ENCODE results near the gene NRF1.
"Not testable (repeated sequence)": the region's sequence is repeated elsewhere in the genome, so short reads cannot be mapped to it uniquely, and the experiment has no call there.

Gene NRF1

DNA sequence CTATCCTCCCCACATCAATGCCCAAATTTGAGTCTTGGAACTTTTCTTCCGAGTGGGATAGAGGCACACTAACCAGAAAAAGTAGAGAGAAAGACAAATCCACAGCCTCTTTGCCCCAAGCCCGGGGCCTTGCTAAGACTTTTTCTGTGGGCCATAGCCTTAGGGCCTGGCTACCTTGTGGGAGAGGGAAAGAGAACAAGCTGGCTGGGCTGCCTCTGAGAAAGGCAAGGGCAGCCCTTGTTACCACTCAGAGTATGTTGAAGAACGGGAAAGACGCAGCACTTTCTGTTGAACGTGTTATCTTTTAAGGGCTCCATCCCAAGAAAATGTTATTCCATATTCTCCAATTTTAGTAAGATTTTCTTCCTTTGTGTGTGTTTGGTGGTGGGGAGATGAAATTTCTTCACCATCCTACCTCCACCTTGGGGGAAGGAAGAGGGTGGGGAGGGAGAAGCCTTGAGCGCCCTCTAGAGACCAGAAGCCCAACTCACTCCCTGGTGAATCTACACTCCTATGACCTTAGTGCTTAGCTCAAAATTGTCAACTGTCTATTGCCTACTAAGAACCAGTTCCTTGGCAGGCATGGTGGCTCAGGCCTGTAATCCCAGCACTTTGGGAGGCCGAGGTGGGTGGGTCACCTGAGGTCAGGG is 3.9 kb upstream of the NRF1 start:
- ATAC-seq (no peak), DNase-seq (peak; percentile 47)

GRCh38 chr7:129609666-129610065 is 1.9 kb upstream of the NRF1 start:
- DNase-seq (no peak), ATAC-seq (no peak)

GRCh38 chr7:129610709-129611245 is 743 bp upstream of the NRF1 start:
- ATAC-seq (no peak), DNase-seq (peak; percentile 24)

- ATAC-seq (peak; percentile 2), DNase-seq (peak; percentile 51)
These were observed 844 bp downstream of the NRF1 start for GRCh38 chr7:129612112-129613015.

GRCh38 chr7:129613016-129613337 is 1.5 kb downstream of the NRF1 start:
- no peak for DNase-seq
- ATAC-seq, result no peak

DNA sequence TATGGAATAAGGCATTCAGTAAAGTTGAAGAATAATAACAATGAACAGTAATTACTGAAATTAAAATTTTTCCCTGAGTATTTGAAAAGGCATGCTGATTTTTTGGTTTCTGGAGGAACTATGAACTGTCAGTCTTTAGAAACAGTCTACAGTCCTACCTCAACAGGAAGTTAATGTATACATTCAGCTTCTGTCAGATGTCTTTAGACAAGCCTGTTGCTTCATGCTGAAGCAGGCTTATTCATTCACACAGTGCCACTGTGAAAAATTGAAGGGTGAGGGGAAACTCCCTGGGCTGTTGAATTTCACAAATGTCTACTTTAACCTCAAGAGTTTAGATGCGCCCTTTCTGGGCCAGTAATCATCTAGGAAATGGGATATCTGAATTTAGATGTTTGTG is 3.5 kb downstream of the NRF1 start:
- DNase-seq (peak; percentile 22), ATAC-seq (peak; percentile 50)

DNA sequence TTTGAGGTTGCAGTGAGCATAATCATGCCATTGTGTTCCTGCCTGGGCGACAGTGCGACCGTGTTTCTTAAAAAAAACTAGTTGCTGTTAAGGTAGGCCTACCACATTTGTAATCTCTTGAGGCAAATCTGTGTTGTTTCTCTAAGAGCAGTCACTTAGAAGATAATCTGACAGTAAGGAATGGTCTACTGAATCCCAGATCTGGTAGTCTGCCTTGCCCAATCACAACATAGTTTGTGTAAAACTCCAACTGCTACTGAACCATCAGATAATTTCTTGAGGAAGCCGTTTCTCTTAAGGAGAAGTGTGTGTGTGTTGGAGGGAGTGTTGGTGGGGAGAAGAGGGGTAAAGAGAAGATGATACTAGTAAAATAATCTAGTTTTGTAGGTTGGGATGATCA is 5.0 kb downstream of the NRF1 start:
- DNase-seq, result no peak
- no peak for ATAC-seq

- DNase-seq (no peak), ATAC-seq (no peak)
These were observed 5.7 kb downstream of the NRF1 start for GRCh38 chr7:129617178-129617577.

DNA sequence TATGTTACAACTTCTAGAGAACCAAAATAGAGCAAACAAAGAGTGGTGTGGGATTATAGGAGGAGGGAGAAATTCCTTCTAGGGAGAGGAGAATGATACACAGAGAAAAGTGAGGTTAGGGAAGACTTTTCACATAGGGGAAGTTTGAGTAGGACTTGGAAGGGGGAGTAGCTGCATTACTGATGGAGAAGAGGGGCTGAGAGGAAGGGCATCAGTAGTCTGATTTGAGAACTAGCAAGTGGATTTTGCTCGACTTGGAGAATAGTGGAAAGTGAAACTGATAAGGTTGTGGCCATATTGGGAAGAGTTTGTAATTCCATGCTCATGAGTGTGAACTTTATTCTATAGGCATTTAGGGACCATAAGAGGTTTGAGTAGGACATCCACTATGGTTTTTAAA is 6.1 kb downstream of the NRF1 start:
- no peak for ATAC-seq
- DNase-seq, result no peak

DNA sequence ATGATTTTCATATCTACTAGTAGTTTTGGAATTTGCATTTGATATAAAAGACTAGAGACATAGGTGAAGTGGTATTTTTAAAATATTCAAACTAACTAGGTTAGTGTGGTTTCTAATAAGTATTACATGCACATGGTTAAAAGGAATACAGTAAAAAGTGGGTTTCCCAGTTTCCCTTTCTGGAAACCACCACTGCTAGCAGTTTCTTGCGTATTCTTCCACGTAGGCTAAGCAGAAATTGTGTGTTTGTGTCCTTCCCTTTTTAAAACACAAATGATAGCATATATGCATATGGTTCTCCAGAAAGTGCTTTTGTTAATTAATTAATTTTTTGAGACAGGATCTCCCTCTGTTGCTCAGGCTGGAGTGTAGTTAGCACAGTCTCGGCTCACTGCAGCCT is 15.4 kb downstream of the NRF1 start:
- ATAC-seq, result no peak
- DNase-seq, result no peak

- no peak for ATAC-seq
- DNase-seq, result no peak
These were observed 18.8 kb downstream of the NRF1 start for GRCh38 chr7:129630341-129630740.

- no peak for DNase-seq
- ATAC-seq, result no peak
These were observed 23.0 kb downstream of the NRF1 start for GRCh38 chr7:129634361-129635034.

DNA sequence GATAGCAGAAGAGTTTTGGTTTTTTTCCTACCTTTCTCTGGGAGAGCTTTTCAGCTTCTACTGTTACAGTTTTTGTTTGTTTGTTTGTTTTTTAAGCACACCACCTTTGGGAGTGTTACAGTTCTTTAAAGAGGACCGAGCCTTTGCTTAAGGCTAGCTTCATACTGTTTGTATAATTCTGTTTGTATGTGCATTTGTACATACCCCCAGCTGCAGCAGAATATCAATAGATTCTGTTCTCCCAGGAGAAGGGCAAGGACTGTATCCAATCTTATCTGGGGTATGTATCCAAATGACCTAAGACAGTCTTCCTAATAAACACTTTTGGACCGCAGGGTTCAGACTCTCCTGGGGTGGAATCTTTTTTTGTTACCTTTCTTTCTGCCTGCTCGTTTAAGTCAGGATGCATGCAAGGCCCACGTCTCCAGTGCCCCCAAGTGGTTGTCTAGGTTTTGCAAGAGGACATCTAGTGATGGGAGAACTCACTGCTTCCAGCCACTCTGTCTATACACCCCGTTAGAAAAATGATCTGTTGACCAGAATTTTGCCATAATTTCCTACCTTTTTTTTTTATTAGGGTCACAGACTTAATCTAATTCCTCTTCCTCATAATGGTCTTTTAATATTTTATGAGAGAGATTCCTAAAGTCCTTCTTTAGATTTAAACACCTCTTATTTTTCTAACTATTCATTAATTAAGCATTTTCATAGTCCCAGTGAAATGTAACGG is 23.9 kb downstream of the NRF1 start:
- peak; percentile 90 for ATAC-seq

GRCh38 chr7:129636030-129636550 is 24.6 kb downstream of the NRF1 start:
- not testable (repeated sequence) for ATAC-seq, DNase-seq

More for the DNA sequence above, 23.9 kb downstream of the NRF1 start:
- peak; percentile 65 for DNase-seq

DNA sequence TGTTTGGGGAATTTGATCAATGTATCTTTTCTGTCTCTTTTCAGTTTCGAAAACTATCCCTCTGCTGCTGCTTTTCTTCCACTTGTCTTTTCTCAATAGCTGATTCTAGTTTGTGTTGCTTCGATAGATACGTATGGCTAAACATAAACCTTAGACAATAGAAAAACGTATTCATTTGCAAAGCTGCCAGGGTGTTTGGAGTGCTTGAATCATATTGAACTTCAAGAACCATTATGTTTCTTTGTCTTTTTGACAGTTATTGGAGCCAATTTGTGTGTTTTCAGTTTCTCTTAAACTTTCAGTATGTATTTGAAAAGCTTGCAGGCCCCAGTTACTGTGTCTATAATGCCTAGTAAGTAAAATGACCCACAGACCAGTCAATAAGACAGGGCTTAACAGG is 25.1 kb downstream of the NRF1 start:
- DNase-seq, result no peak
- ATAC-seq, result no peak

GRCh38 chr7:129640400-129640799 is 28.9 kb downstream of the NRF1 start:
- no peak for DNase-seq
- ATAC-seq, result no peak

DNA sequence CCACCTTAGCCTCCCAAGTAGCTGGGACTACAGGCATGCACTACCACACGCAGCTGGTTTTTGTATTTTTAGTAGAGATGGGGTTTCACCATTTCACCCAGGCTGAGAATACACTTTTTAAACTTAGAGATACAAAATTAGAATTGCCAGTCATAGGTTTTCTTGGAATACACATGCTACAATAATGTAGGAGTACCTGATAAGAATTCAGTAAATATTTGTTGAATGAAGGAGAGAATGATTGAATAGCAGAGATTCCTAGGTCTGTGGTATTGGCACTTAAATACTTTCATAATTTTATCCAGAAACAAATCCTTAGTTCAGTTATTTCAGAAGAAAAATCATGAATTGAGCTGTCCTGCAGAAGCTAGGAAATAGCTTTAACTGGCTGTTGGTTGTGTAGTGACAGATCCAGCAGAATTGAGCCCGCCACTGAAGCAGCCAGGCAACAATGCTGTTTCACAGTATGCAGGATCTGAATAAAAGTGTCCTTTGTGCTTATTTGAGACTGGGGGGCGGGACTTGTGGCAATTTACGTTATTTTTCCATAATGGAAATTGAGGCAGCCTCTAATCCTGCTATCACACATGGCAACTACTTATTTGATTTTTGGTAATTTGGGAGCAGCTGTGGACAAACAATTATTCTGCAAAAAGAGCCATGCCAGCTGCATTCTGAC is 31.5 kb downstream of the NRF1 start:
- no peak for DNase-seq
- no peak for ATAC-seq

GRCh38 chr7:129643550-129644170 is 32.1 kb downstream of the NRF1 start:
- ATAC-seq, result no peak
- DNase-seq, result no peak

GRCh38 chr7:129644634-129645230 is 33.2 kb downstream of the NRF1 start:
- ATAC-seq (no peak), DNase-seq (no peak)

GRCh38 chr7:129646369-129647021 is 35.0 kb downstream of the NRF1 start:
- ATAC-seq (no peak), DNase-seq (no peak)
